Pancreas (tissue), 10 donors: ENCODE data around the gene GLB1L. TPM values are rescaled to one million over a fixed set of nuclear protein-coding genes. Genes with fewer than 3 reads are reported as not detected.

Experiments used
- ATAC-seq, 4 donors: fragments of 200-7000 bp; cut with Tn5 transposase; one replicate each; pipeline versions ENCODE4 v1.8.0 to v1.9.1; 2020; ENCODE audit warnings: mild to moderate bottlenecking in 4 of 4, moderate library complexity in 4 of 4
- DNase-seq, 6 donors: peaks; one replicate each; pipeline ENCODE4 v3.0.0-alpha.2; 2020
- FAIRE-seq: peaks from 2 replicates; lab custom pipeline; 2012; peaks lifted over from hg19 to GRCh38; lab: Jason Lieb, UNC
- H3K27ac ChIP-seq, 4 donors: fragments of 200-600 bp; sonication (generic); 1 replicate in 3 of 4; 2 replicates in 1 of 4; pipeline versions ENCODE4 v1.5.0 to v1.8.0; 2020
- H3K27me3 ChIP-seq, 4 donors: fragments of 200-600 bp; one replicate each; pipeline ENCODE4 v1.8.0; 2021
- H3K36me3 ChIP-seq, 3 donors: fragments of 200-600 bp; sonication (generic) in 1 of 3; one replicate each; pipeline versions ENCODE4 v1.5.0 to v1.8.0; 2020 to 2021
- H3K4me1 ChIP-seq, 3 donors: fragments of 200-600 bp; one replicate each; pipeline ENCODE4 v1.8.0; 2021
- H3K4me3 ChIP-seq, 4 donors: fragments of 200-600 bp; sonication (generic) in 2 of 4; one replicate each; pipeline versions ENCODE4 v1.5.0 to v1.8.0; 2020 to 2021
- H3K9me3 ChIP-seq, 4 donors: fragments of 200-600 bp; one replicate each; pipeline ENCODE4 v1.8.0; 2021
- CTCF ChIP-seq, 4 donors: fragments of 200-600 bp; sonication (generic) in 3 of 4; IDR thresholded peaks; one replicate each; pipeline versions ENCODE4 v1.5.0 to v1.8.0; 2021; ENCODE audit warnings: antibody characterized with exemption in 4 of 4
- WGBS, 2 donors: extraction: QIAGEN DNeasy Blood & Tissue Kit; methylation state at CpG; one replicate each; pipeline ENCODE4 v1.1.7; 2013; 5-methylcytosine and 5-hydroxymethylcytosine counted together
- intact Hi-C, 3 donors: fragments of 100-400 bp; cut with DNase I; formaldehyde crosslinking; loops; one replicate each; pipeline versions ENCODE4 v1.11.1 to v1.14.2; 2022
- polyA plus RNA-seq, 2 donors: library from polyadenylated mRNA; stranded (reverse); fragments of 200-250 nt; gene quantifications; one replicate each; pipeline ENCODE4 v1.2.3, GENCODE V29; 2013
- total RNA-seq, 6 donors: library from RNA; stranded (reverse); fragmentation: NEBNext Ultra II Directional in 4 of 6; extraction: Animal tissue kit (Norgen Biotek cat#: 25700) in 4 of 6; gene quantifications; one replicate each; pipeline versions ENCODE4 v1.2.1 to v1.2.4, GENCODE V29; 2021 to 2023
- donor health status: healthy with polysubstance abuse.
- donor health status: DM: no; HTN: no; CAD: no; lungs with moderate emphysema.
- donor health status: DM: no; HTN: no; CAD: no.
- donor health status: control.
- donor health status: control.
- donor health status: Bipolar disorder and iron deficiency.
- donor health status: DM: yes; HTN: yes; CAD: no.
- donor health status: DM: no; HTN: no; CAD: no.
- donor health status: DM: no; HTN: no; CAD: no.
- donor health status: DM: yes; HTN: yes; CAD: no.

GLB1L gene
- total and polyA plus RNA-seq, 8 donors: 1.8 to 6.9 (median 3.2) TPM

- ATAC-seq (no peak), FAIRE-seq (no peak), DNase-seq (no peak)
- 64 to 71% methylated on average over 2 of the region's 2 CpGs for WGBS, 2 donors
- intact Hi-C loops: no loop called here
- H3K4me3 ChIP-seq: no peak overlapping the region
- no peaks in the 10 kb centered on the region for H3K36me3 ChIP-seq
- no peak overlapping the region for H3K27ac ChIP-seq
- no peak for TF ChIP-seq CTCF (IDR thresholded peaks at IDR 0.05)
- H3K9me3 ChIP-seq: no peaks in the 10 kb centered on the region
- peaks cover 0 to 2% (median 2%) of the 10 kb centered on the region in 3 donors for H3K4me1 ChIP-seq
- no peaks in the 10 kb centered on the region for H3K27me3 ChIP-seq
Measured at GRCh38 chr2:219272995-219273394, 27.8 kb upstream of the GLB1L start.

GRCh38 chr2:219272356-219272755, 27.1 kb upstream of the GLB1L start:
- H3K27ac ChIP-seq: no peak overlapping the region
- FAIRE-seq (no peak), ATAC-seq (no peak), DNase-seq (no peak)
- 73 to 85% methylated on average over 4 of the region's 4 CpGs for WGBS, 2 donors
- H3K4me3 ChIP-seq: no peak overlapping the region
- H3K27me3 ChIP-seq: no peaks in the 10 kb centered on the region
- no peak for TF ChIP-seq CTCF (IDR thresholded peaks at IDR 0.05)
- H3K36me3 ChIP-seq: no peaks in the 10 kb centered on the region
- no peaks in the 10 kb centered on the region for H3K9me3 ChIP-seq
- no peaks in the 10 kb centered on the region for H3K4me1 ChIP-seq
- intact Hi-C loops: no loop called here

- Histone ChIP-seq H3K4me3 (no peak overlapping the region), H3K4me1 (no peaks in the 10 kb centered on the region), H3K36me3 (no peaks in the 10 kb centered on the region), H3K27ac (no peak overlapping the region), H3K27me3 (no peaks in the 10 kb centered on the region), H3K9me3 (no peaks in the 10 kb centered on the region)
- FAIRE-seq (no peak), ATAC-seq (no peak), DNase-seq (no peak)
- intact Hi-C loops: no loop called here
- 70 to 74% methylated on average over 2 of the region's 2 CpGs for WGBS, 2 donors
- TF ChIP-seq CTCF (IDR thresholded peaks at IDR 0.05): no peak
Measured at GRCh38 chr2:219271021-219271420, 25.8 kb upstream of the GLB1L start.

- H3K27me3 ChIP-seq: no peaks in the 10 kb centered on the region
- ATAC-seq (no peak), DNase-seq (no peak), FAIRE-seq (no peak)
- 78 to 90% methylated on average over 5 of the region's 5 CpGs for WGBS, 2 donors
- H3K4me1 ChIP-seq: no peaks in the 10 kb centered on the region
- intact Hi-C loops: no loop called here
- no peak overlapping the region for H3K4me3 ChIP-seq
- no peak overlapping the region for H3K27ac ChIP-seq
- no peak for TF ChIP-seq CTCF (IDR thresholded peaks at IDR 0.05)
- H3K9me3 ChIP-seq: no peaks in the 10 kb centered on the region
- H3K36me3 ChIP-seq: no peaks in the 10 kb centered on the region
Measured at GRCh38 chr2:219270055-219270372, 24.8 kb upstream of the GLB1L start.

- Histone ChIP-seq H3K27ac (no peak overlapping the region), H3K27me3 (no peaks in the 10 kb centered on the region), H3K9me3 (no peaks in the 10 kb centered on the region), H3K4me3 (no peak overlapping the region), H3K36me3 (no peaks in the 10 kb centered on the region), H3K4me1 (no peaks in the 10 kb centered on the region)
- WGBS, 2 donors: 33 to 34% methylated on average over 8 of the region's 8 CpGs
- DNase-seq (peak; percentile 56 to 76 (median 68)), ATAC-seq (peak; percentile 72 to 91 (median 72)), FAIRE-seq (no peak)
- no peak for TF ChIP-seq CTCF (IDR thresholded peaks at IDR 0.05)
- intact Hi-C loops: no loop called here
Measured at GRCh38 chr2:219269362-219270054, 24.3 kb upstream of the GLB1L start.
